Spleen (tissue), 11 donors: ENCODE measurements around the gene AP2A1. TPM values are rescaled to one million over a fixed set of nuclear protein-coding genes. Genes with fewer than 3 reads are reported as not detected.
A peak's percentile ranks its signal among the peaks of the same experiment; 100 is the strongest.

Experiments
- DNase-seq: peaks from one replicate; pipeline ENCODE4 v3.0.0-alpha.2; 2020
- H3K27ac ChIP-seq, 8 donors: fragments of 200-600 bp; sonication (generic) in 7 of 8; 1 replicate in 4 of 8; 2 replicates in 4 of 8; pipeline versions ENCODE4 v1.5.0 to v1.8.0; 2016 to 2021; ENCODE audit warnings: inconsistent platforms in 4 of 8, mild to moderate bottlenecking in 4 of 8, moderate library complexity in 1 of 8
- H3K27me3 ChIP-seq, 7 donors: fragments of 200-600 bp; sonication (generic) in 6 of 7; replicated peaks in 1 of 7; 1 replicate in 4 of 7; 2 replicates in 3 of 7; pipeline versions ENCODE4 v1.5.0 to v1.8.0; 2016 to 2021; ENCODE audit warnings: inconsistent platforms in 3 of 7, mild to moderate bottlenecking in 1 of 7
- H3K36me3 ChIP-seq, 6 donors: fragments of 200-600 bp; sonication (generic) in 5 of 6; 1 replicate in 4 of 6; 2 replicates in 2 of 6; pipeline versions ENCODE4 v1.5.0 to v1.8.0; 2016 to 2021; ENCODE audit warnings: inconsistent platforms in 2 of 6
- H3K4me1 ChIP-seq, 6 donors: fragments of 200-600 bp; sonication (generic) in 5 of 6; 1 replicate in 3 of 6; 2 replicates in 3 of 6; pipeline versions ENCODE4 v1.5.0 to v1.8.0; 2016 to 2021; ENCODE audit warnings: inconsistent platforms in 3 of 6
- H3K4me3 ChIP-seq, 8 donors: fragments of 200-600 bp; sonication (generic) in 7 of 8; 1 replicate in 4 of 8; 2 replicates in 4 of 8; pipeline versions ENCODE4 v1.5.0 to v1.8.0; 2016 to 2021; ENCODE audit warnings: inconsistent platforms in 4 of 8, mild to moderate bottlenecking in 4 of 8, moderate library complexity in 2 of 8
- H3K9me3 ChIP-seq, 8 donors: fragments of 200-600 bp; sonication (generic) in 7 of 8; 1 replicate in 4 of 8; 2 replicates in 4 of 8; pipeline versions ENCODE4 v1.5.0 to v1.8.0; 2016 to 2021; ENCODE audit warnings: inconsistent platforms in 4 of 8
- POLR2A ChIP-seq, 3 donors: fragments of 450-650 bp; IDR thresholded peaks; one replicate each; pipeline ENCODE4 v1.5.1; 2017; ENCODE audit warnings: antibody characterized with exemption in 3 of 3, mild to moderate bottlenecking in 1 of 3
- POLR2AphosphoS5 ChIP-seq, 3 donors: sonication (generic); formaldehyde crosslinking; IDR thresholded peaks; one replicate each; pipeline ENCODE4 v1.5.1; 2017; ENCODE audit warnings: antibody characterized with exemption in 3 of 3
- WGBS, 5 donors: extraction: QIAGEN DNeasy Blood & Tissue Kit in 3 of 5; methylation state at CpG; one replicate each; pipeline versions ENCODE4 v1.1.5 to v1.1.7; 2013 to 2018; 5-methylcytosine and 5-hydroxymethylcytosine counted together
- intact Hi-C: fragments of 100-400 bp; cut with DNase I; formaldehyde crosslinking; loops from one replicate; pipeline ENCODE4 v1.15.0; 2023; ENCODE audit warnings: low total_unique reads
- polyA plus RNA-seq, 3 donors: library from polyadenylated mRNA; stranded (reverse); fragments of 200-250 nt; gene quantifications; one replicate each; pipeline ENCODE4 v1.2.1, GENCODE V29; 2013
- total RNA-seq, 7 donors: library from RNA; depleted of rRNA in 3 of 7; stranded (reverse); fragments of >200 nt in 3 of 7; fragmentation: NEBNext Ultra II Directional in 4 of 7; extraction: Animal tissue kit (Norgen Biotek cat#: 25700) in 4 of 7; gene quantifications; one replicate each; pipeline versions ENCODE4 v1.1.0 to v1.2.1, GENCODE V29; 2016 to 2021
- TF ChIP-seq, protein P1 (sequence below), 11 experiments: fragments of 200-600 bp in 7 of 11; fragments of 450-650 bp in 4 of 11; sonication (generic) in 4 of 11; IDR thresholded peaks in 8 of 11; conservative IDR thresholded peaks in 3 of 11; 1 replicate in 7 of 11; 2 replicates in 4 of 11; pipeline versions ENCODE4 v1.4.0 to v1.8.0; 2016 to 2021; ENCODE audit warnings: antibody characterized with exemption in 11 of 11, inconsistent platforms in 4 of 11, mild to moderate bottlenecking in 1 of 11
- donor health status: healthy with polysubstance abuse.
- donor health status: DM: no; HTN: no; CAD: no; lungs with moderate emphysema.
- donor health status: DM: no; HTN: no; CAD: no.
- donor health status: Bipolar disorder and iron deficiency.
- donor health status: healthy.
- donor health status: DM: no; HTN: no; CAD: no.
- donor health status: DM: yes; HTN: yes; CAD: no.

AP2A1 gene
- total and polyA plus RNA-seq, 10 donors, result 18.1 to 108 (median 89.1) TPM

DNA sequence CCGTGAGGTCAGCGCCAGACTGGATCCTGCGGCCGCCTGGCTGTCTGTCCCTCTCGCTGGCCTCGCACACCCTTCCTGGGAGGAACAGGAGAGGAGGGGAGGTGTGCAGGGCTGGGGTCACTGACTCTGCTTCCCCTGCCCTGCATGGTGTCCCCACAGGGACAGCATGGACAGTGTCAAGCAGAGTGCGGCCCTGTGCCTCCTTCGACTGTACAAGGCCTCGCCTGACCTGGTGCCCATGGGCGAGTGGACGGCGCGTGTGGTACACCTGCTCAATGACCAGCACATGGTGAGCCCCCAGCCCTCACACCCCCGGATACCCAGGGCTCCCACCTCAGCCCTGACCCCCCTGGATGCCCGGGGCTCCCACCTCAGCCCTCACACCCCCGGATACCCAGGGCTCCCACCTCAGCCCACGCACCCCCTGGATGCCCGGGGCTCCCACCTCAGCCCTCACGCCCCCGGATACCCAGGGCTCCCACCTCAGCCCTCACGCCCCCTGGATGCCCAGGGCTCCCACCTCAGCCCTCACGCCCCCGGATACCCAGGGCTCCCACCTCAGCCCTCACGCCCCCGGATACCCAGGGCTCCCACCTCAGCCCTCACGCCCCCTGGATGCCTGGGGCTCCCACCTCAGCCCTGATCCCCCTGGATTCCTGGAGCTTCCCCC, 25.1 kb downstream of the AP2A1 start:
- no peaks in the 10 kb centered on the region for H3K9me3 ChIP-seq
- no peak for DNase-seq
- H3K4me1 ChIP-seq, result peaks cover 0 to 51% (median 13%) of the 10 kb centered on the region in 6 donors
- 88 to 98% (median 95%) methylated on average over 10 to 26 of the region's 26 CpGs for WGBS, 5 donors
- intact Hi-C loops, result no loop called here
- TF ChIP-seq POLR2AphosphoS5 (IDR thresholded peaks at IDR 0.05) (peak in 2 of 3 donors; percentile 9 to 34), POLR2A (IDR thresholded peaks at IDR 0.05) (no peak)
- TF ChIP-seq, protein P1, sequence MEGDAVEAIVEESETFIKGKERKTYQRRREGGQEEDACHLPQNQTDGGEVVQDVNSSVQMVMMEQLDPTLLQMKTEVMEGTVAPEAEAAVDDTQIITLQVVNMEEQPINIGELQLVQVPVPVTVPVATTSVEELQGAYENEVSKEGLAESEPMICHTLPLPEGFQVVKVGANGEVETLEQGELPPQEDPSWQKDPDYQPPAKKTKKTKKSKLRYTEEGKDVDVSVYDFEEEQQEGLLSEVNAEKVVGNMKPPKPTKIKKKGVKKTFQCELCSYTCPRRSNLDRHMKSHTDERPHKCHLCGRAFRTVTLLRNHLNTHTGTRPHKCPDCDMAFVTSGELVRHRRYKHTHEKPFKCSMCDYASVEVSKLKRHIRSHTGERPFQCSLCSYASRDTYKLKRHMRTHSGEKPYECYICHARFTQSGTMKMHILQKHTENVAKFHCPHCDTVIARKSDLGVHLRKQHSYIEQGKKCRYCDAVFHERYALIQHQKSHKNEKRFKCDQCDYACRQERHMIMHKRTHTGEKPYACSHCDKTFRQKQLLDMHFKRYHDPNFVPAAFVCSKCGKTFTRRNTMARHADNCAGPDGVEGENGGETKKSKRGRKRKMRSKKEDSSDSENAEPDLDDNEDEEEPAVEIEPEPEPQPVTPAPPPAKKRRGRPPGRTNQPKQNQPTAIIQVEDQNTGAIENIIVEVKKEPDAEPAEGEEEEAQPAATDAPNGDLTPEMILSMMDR (IDR thresholded peaks at IDR 0.05 in 8 of 11, conservative IDR thresholded peaks at IDR 0.05 in 3 of 11), result no peak
- peak overlapping the region in 5 of 8 donors; percentile 59 to 71 (median 65) for H3K27ac ChIP-seq
- no peak overlapping the region for H3K4me3 ChIP-seq
- no peaks in the 10 kb centered on the region for H3K27me3 ChIP-seq
- H3K36me3 ChIP-seq, result peaks cover 22 to 100% (median 81%) of the 10 kb centered on the region in 6 donors

DNA sequence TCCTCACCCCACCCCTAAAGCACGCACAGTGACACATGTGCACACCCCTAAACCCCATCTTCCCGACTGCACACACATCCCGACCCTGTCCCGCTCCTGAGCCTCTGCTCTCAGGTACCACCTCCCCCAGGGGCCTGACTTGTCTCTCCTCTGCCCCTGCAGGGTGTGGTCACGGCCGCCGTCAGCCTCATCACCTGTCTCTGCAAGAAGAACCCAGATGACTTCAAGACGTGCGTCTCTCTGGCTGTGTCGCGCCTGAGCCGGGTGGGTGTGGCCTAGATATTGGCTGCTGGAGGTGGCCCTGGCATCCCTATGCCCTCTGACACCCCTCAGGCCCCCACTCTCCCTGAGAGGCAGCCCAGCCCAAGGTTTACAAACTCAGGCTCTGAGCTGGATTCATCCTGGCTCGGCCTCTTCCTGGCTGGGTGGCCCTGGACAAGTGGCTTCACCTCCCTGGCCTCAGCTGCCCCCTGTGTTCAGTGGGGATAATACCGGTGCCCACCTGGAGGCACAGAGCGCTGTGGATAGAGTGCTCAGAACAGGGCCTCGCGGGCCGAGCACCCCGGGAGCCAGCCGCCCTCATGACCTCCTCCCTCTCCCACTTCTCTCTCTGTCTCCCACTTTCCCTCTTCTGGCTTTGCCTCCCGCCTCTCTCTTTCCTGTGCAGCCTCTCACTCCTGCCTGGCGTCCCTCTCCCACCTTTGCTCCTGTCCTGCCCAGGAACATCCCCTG, 26.2 kb downstream of the AP2A1 start:
- H3K36me3 ChIP-seq, result peaks cover 25 to 100% (median 88%) of the 10 kb centered on the region in 6 donors
- H3K4me1 ChIP-seq, result peaks cover 0 to 40% (median 12%) of the 10 kb centered on the region in 6 donors
- intact Hi-C loops, result no loop called here
- WGBS, 5 donors, result 92 to 97% (median 94%) methylated on average over 21 to 22 of the region's 22 CpGs
- peak overlapping the region in 2 of 8 donors; percentile 65 for H3K27ac ChIP-seq
- no peak overlapping the region for H3K4me3 ChIP-seq
- no peaks in the 10 kb centered on the region for H3K9me3 ChIP-seq
- peak in 1 of 3 donors; percentile 28 for TF ChIP-seq POLR2AphosphoS5 (IDR thresholded peaks at IDR 0.05)
- TF ChIP-seq POLR2A (IDR thresholded peaks at IDR 0.05), result no peak
- TF ChIP-seq, protein P1 (IDR thresholded peaks at IDR 0.05 in 8 of 11, conservative IDR thresholded peaks at IDR 0.05 in 3 of 11), result no peak
- H3K27me3 ChIP-seq, result no peaks in the 10 kb centered on the region
- DNase-seq, result no peak

GRCh38 chr19:49793561-49793840, 26.7 kb downstream of the AP2A1 start:
- intact Hi-C loops, result no loop called here
- Histone ChIP-seq H3K4me1 (peaks cover 0 to 35% (median 12%) of the 10 kb centered on the region in 6 donors), H3K36me3 (peaks cover 25 to 100% (median 91%) of the 10 kb centered on the region in 6 donors), H3K9me3 (no peaks in the 10 kb centered on the region), H3K4me3 (no peak overlapping the region), H3K27me3 (no peaks in the 10 kb centered on the region), H3K27ac (peak overlapping the region in 1 of 8 donors; percentile 21)
- TF ChIP-seq, protein P1 (IDR thresholded peaks at IDR 0.05 in 8 of 11, conservative IDR thresholded peaks at IDR 0.05 in 3 of 11), result no peak
- peak in 1 of 3 donors; percentile 0 for TF ChIP-seq POLR2AphosphoS5 (IDR thresholded peaks at IDR 0.05)
- no peak for DNase-seq
- WGBS, 5 donors, result 88 to 96% (median 95%) methylated on average over 6 of the region's 6 CpGs

DNA sequence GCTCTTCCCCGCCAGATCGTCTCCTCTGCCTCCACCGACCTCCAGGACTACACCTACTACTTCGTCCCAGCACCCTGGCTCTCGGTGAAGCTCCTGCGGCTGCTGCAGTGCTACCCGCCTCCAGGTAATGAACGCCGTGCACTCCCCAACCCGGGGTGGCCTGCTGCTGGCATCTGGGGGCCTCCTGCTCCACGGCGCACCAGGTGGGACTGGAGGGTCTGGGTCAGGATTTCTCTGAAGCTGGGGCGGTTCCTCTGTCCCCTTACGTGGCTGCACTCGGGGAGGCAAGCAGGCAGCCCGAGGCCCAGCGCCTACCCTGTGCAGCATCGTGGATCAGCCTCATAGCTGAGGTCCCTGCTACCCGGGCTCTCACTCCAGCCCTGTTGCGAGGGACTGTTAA, 28.8 kb downstream of the AP2A1 start:
- H3K27ac ChIP-seq, result no peak overlapping the region
- no peaks in the 10 kb centered on the region for H3K9me3 ChIP-seq
- H3K36me3 ChIP-seq, result peaks cover 29 to 100% (median 96%) of the 10 kb centered on the region in 6 donors
- peaks cover 0 to 20% (median 6%) of the 10 kb centered on the region in 6 donors for H3K4me1 ChIP-seq
- WGBS, 5 donors, result 93 to 97% (median 96%) methylated on average over 13 to 20 of the region's 20 CpGs
- TF ChIP-seq POLR2A (IDR thresholded peaks at IDR 0.05) (no peak), POLR2AphosphoS5 (IDR thresholded peaks at IDR 0.05) (peak in 1 of 3 donors; percentile 33)
- TF ChIP-seq, protein P1 (IDR thresholded peaks at IDR 0.05 in 8 of 11, conservative IDR thresholded peaks at IDR 0.05 in 3 of 11), result no peak
- H3K4me3 ChIP-seq, result no peak overlapping the region
- no peak for DNase-seq
- H3K27me3 ChIP-seq, result no peaks in the 10 kb centered on the region
- intact Hi-C loops, result no loop called here
